HG03025 (cell line): ENCODE data around the gene METTL22.

Source experiments
- ATAC-seq: cut with Tn5 transposase; IDR thresholded peaks from one replicate; pipeline ENCODE4 v1.9.1; 2021; ENCODE audit warnings: mild to moderate bottlenecking, moderate library complexity; ENCODE audit not compliant: unreplicated experiment, low FRiP score

The METTL22 gene

GRCh38 chr16:8621572-8622314, at the start of gene METTL22:
TSS of gene METTL22 (plus strand) at chr16:8621698. CDS start at chr16:8625666, 3,968 bp downstream.
- peak; percentile 76 for ATAC-seq

- ATAC-seq, result no peak
These were observed 49.2 kb upstream of the METTL22 start for GRCh38 chr16:8572063-8572918.

GRCh38 chr16:8572919-8573724, 48.4 kb upstream of the METTL22 start:
- no peak for ATAC-seq

- no peak for ATAC-seq
These were observed 46.1 kb upstream of the METTL22 start for GRCh38 chr16:8575399-8575798.

GRCh38 chr16:8576141-8577004, 45.1 kb upstream of the METTL22 start:
- ATAC-seq, result no peak

GRCh38 chr16:8577678-8578304, 43.7 kb upstream of the METTL22 start:
- ATAC-seq, result no peak

GRCh38 chr16:8579559-8579958, 41.9 kb upstream of the METTL22 start:
- no peak for ATAC-seq

GRCh38 chr16:8581831-8582580, 39.5 kb upstream of the METTL22 start:
- ATAC-seq, result no peak

- ATAC-seq, result no peak
These were observed 38.3 kb upstream of the METTL22 start for GRCh38 chr16:8583199-8583598.

GRCh38 chr16:8583732-8584131, 37.8 kb upstream of the METTL22 start:
- ATAC-seq, result no peak

GRCh38 chr16:8585041-8585440, 36.5 kb upstream of the METTL22 start:
- no peak for ATAC-seq

GRCh38 chr16:8585857-8586256, 35.6 kb upstream of the METTL22 start:
- no peak for ATAC-seq

- no peak for ATAC-seq
These were observed 34.4 kb upstream of the METTL22 start for GRCh38 chr16:8587065-8587464.

GRCh38 chr16:8588682-8589056, 32.8 kb upstream of the METTL22 start:
- no peak for ATAC-seq

GRCh38 chr16:8589057-8589899, 32.2 kb upstream of the METTL22 start:
- ATAC-seq, result no peak

GRCh38 chr16:8589900-8590688, 31.4 kb upstream of the METTL22 start, which contains the start of gene TMEM114:
TSS of gene TMEM114 (minus strand) at chr16:8590511. CDS start at chr16:8589838, 673 bp downstream.
- ATAC-seq, result no peak

- no peak for ATAC-seq
These were observed 30.7 kb upstream of the METTL22 start for GRCh38 chr16:8590811-8591210.
